ENCODE data around the gene HACD2. TPM values are rescaled to one million over a fixed set of nuclear protein-coding genes. Genes with fewer than 3 reads are reported as not detected.
A peak's percentile ranks its signal among the peaks of the same experiment; 100 is the strongest.

The HACD2 gene, protein sequence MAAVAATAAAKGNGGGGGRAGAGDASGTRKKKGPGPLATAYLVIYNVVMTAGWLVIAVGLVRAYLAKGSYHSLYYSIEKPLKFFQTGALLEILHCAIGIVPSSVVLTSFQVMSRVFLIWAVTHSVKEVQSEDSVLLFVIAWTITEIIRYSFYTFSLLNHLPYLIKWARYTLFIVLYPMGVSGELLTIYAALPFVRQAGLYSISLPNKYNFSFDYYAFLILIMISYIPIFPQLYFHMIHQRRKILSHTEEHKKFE
- 13.8 and 18.3 TPM in 2 replicates for polyA plus RNA-seq (2012; rRNA removed)
- 21.4 and 23.7 TPM in 2 replicates for polyA plus RNA-seq (2012; cell fraction: cytosol; rRNA removed)
- 6.4 and 13.0 TPM in 2 replicates for polyA plus RNA-seq (2012; cell fraction: nucleus; rRNA removed)

DNA sequence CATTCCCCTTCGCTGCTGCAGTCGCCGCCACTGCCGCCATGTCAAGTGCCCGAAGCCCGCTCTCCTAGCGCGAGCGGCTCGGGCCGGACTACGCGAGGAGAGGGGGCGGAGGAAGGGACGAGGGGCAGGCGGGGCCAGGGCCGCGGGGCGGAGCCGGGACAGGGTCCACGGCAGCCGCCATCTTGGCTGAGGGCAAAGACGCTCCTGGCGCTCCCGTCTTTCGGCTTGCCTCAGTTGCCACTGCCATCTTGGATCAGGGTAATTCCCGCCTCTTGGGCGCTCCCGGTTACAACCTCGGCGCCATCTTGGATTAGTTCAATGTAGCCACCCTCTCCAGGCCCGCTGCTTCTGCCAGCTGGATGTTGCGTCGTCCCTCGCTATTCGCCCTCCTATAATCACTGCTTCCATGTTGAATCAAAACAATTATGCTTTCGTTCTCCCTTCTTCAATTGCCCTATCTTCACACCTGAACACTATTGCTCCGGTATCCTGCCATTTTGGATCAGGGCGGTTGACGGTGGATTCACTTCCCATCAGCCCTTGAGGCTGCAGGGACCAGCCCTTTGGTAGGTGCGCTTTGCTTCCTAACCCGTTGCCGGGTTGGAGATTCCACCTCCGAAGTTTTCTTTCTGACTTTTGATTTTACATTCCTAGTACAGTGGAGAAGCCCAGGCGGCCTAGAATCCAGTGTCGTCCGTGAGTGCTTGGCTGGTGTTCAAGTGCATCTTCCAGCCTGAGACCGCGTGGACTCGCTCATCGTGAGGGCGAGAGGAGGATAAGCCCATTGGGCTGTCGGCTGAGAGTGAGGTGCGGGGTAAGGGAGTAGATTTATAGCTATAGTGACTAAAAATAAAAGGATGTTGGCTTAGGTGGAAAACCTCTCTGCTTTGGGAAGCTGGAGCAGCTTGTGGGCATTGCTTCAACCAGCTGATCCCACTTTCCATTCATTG lies at the start of gene HACD2:
TSS of gene HACD2 (minus strand) at position 66 of the 950 bp plus-strand sequence. CDS start at position 40, 26 bp downstream.
- Histone ChIP-seq H3K9ac (peak within 1 kb of the TSS; percentile 87), H3K79me2 (ENCODE audit: insufficient read depth) (peaks cover 40% of the 10 kb centered on the region), H3K36me3 (replicated peaks in 1 of 2; ENCODE audit: control insufficient read depth in 1 of 2, insufficient read depth in 2 of 2, low read length in 1 of 2) (peaks cover 7 to 30% of the 10 kb centered on the region in 2 experiments), H3K27me3 (ENCODE audit: insufficient read depth) (no peaks in the 10 kb centered on the region), H3K4me1 (ENCODE audit: control insufficient read depth in 1 of 2, insufficient read depth in 2 of 2, low read depth in 1 of 2, low read length in 1 of 2) (peaks cover 4 to 9% of the 10 kb centered on the region in 2 experiments; a peak in 3 of 4 replicates), H3K9me3 (no peaks in the 10 kb centered on the region), H4K20me1 (ENCODE audit: insufficient read depth) (no peaks in the 10 kb centered on the region), H2AFZ (ENCODE audit: low read depth) (peak within 1 kb of the TSS; percentile 82), H3F3A (replicated peaks; ENCODE audit: insufficient read depth) (peaks cover 15% of the 10 kb centered on the region), H3K4me3 (ENCODE audit: low read depth in 2 of 2, low read length in 1 of 2) (peak within 1 kb of the TSS; percentile 78 to 93), H3K4me2 (peak within 1 kb of the TSS; percentile 79), H3K9me2 (no peaks in the 10 kb centered on the region), H3K27ac (ENCODE audit: low read depth in 2 of 2, low read length in 1 of 2) (peak within 1 kb of the TSS; percentile 94 to 100)
- ChIA-PET POLR2A (no interaction called here), CTCF (interaction anchor here (0.7 to 4.3 kb wide), 6 partner anchors 12 to 1982 kb away, joined by 3 to 29 read pairs (median 4); no protein-coding TSS in a partner anchor)
- DNase-seq: peak; percentile 96
- 2% methylated on average over 24 of the region's 54 CpGs for WGBS (ENCODE audit: low lambda C conversion rate)
- TF ChIP-seq SMC3 (IDR thresholded peaks at IDR 0.05; ENCODE audit: low read depth, low read length) (no peak), MXI1 (IDR thresholded peaks at IDR 0.05; ENCODE audit: low read depth, low read length) (peak; percentile 86; the same call in 1 of the 2 replicates), FOSL2 (IDR thresholded peaks at IDR 0.05; ENCODE audit: borderline replicate concordance, low read depth) (no peak), POLR2AphosphoS5 (IDR thresholded peaks at IDR 0.05; ENCODE audit: low read depth, low read length) (peak; percentile 81), FOXJ3 (CRISPR knock-in tag; IDR thresholded peaks at IDR 0.05) (no peak), RAD21 (IDR thresholded peaks at IDR 0.05; ENCODE audit: low read length) (no peak), NRF1 (IDR thresholded peaks at IDR 0.05; ENCODE audit: low read depth, low read length) (no peak), YY1 (IDR thresholded peaks at IDR 0.05; ENCODE audit: low read depth) (peak; percentile 100), RCOR1 (IDR thresholded peaks at IDR 0.05; ENCODE audit: low read length) (no peak), TAF1 (IDR thresholded peaks at IDR 0.05; ENCODE audit: borderline replicate concordance, low read depth, low read length) (peak; percentile 83), ELF1 (IDR thresholded peaks at IDR 0.05) (peak; percentile 14; the same call in 1 of the 2 replicates), SIN3A (IDR thresholded peaks at IDR 0.05; ENCODE audit: borderline replicate concordance, low read depth, low read length) (peak; percentile 75; the same call in 1 of the 2 replicates), RFX5 (IDR thresholded peaks at IDR 0.05; ENCODE audit: low read length) (no peak), EP300 (IDR thresholded peaks at IDR 0.05; ENCODE audit: borderline replicate concordance in 1 of 2, low read depth in 1 of 2, low read length in 1 of 2) (no peak; a peak in 1 of 4 replicates), FOXM1 (IDR thresholded peaks at IDR 0.05; ENCODE audit: low read depth) (no peak), NFIC (IDR thresholded peaks at IDR 0.05; ENCODE audit: borderline replicate concordance) (no peak; the same call in 1 of the 2 replicates), MEF2A (IDR thresholded peaks at IDR 0.05; ENCODE audit: borderline replicate concordance, low read depth) (no peak), TEAD4 (IDR thresholded peaks at IDR 0.05; ENCODE audit: borderline replicate concordance, insufficient read depth) (no peak), JUND (IDR thresholded peaks at IDR 0.05) (no peak), CHD2 (IDR thresholded peaks at IDR 0.05; ENCODE audit: low read length, partially characterized antibody) (peak; percentile 42), RXRA (IDR thresholded peaks at IDR 0.05; ENCODE audit: borderline replicate concordance, low read depth) (no peak)
- TF ChIP-seq, protein P1, sequence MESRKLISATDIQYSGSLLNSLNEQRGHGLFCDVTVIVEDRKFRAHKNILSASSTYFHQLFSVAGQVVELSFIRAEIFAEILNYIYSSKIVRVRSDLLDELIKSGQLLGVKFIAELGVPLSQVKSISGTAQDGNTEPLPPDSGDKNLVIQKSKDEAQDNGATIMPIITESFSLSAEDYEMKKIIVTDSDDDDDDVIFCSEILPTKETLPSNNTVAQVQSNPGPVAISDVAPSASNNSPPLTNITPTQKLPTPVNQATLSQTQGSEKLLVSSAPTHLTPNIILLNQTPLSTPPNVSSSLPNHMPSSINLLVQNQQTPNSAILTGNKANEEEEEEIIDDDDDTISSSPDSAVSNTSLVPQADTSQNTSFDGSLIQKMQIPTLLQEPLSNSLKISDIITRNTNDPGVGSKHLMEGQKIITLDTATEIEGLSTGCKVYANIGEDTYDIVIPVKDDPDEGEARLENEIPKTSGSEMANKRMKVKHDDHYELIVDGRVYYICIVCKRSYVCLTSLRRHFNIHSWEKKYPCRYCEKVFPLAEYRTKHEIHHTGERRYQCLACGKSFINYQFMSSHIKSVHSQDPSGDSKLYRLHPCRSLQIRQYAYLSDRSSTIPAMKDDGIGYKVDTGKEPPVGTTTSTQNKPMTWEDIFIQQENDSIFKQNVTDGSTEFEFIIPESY (IDR thresholded peaks at IDR 0.05; ENCODE audit: borderline replicate concordance, low read depth): no peak
- TF ChIP-seq, protein P2, sequence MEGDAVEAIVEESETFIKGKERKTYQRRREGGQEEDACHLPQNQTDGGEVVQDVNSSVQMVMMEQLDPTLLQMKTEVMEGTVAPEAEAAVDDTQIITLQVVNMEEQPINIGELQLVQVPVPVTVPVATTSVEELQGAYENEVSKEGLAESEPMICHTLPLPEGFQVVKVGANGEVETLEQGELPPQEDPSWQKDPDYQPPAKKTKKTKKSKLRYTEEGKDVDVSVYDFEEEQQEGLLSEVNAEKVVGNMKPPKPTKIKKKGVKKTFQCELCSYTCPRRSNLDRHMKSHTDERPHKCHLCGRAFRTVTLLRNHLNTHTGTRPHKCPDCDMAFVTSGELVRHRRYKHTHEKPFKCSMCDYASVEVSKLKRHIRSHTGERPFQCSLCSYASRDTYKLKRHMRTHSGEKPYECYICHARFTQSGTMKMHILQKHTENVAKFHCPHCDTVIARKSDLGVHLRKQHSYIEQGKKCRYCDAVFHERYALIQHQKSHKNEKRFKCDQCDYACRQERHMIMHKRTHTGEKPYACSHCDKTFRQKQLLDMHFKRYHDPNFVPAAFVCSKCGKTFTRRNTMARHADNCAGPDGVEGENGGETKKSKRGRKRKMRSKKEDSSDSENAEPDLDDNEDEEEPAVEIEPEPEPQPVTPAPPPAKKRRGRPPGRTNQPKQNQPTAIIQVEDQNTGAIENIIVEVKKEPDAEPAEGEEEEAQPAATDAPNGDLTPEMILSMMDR (IDR thresholded peaks at IDR 0.05): no peak
- TF ChIP-seq, protein P3, sequence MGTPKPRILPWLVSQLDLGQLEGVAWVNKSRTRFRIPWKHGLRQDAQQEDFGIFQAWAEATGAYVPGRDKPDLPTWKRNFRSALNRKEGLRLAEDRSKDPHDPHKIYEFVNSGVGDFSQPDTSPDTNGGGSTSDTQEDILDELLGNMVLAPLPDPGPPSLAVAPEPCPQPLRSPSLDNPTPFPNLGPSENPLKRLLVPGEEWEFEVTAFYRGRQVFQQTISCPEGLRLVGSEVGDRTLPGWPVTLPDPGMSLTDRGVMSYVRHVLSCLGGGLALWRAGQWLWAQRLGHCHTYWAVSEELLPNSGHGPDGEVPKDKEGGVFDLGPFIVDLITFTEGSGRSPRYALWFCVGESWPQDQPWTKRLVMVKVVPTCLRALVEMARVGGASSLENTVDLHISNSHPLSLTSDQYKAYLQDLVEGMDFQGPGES (IDR thresholded peaks at IDR 0.05; ENCODE audit: low read depth, low read length): no peak
- TF ChIP-seq, protein P4, sequence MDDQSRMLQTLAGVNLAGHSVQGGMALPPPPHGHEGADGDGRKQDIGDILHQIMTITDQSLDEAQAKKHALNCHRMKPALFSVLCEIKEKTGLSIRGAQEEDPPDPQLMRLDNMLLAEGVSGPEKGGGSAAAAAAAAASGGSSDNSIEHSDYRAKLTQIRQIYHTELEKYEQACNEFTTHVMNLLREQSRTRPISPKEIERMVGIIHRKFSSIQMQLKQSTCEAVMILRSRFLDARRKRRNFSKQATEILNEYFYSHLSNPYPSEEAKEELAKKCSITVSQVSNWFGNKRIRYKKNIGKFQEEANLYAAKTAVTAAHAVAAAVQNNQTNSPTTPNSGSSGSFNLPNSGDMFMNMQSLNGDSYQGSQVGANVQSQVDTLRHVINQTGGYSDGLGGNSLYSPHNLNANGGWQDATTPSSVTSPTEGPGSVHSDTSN (IDR thresholded peaks at IDR 0.05): 0 out of 2 replicates have a peak, but pooled peaks have one; percentile 12
- TF ChIP-seq, protein P5, sequence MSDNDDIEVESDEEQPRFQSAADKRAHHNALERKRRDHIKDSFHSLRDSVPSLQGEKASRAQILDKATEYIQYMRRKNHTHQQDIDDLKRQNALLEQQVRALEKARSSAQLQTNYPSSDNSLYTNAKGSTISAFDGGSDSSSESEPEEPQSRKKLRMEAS (IDR thresholded peaks at IDR 0.05; ENCODE audit: low read depth): peak; percentile 72

Data from SK-N-SH (cell line).